H1 (cell line): ENCODE measurements around the gene GRIA3. TPM values are rescaled to one million over a fixed set of nuclear protein-coding genes. Genes with fewer than 3 reads are reported as not detected.
A peak's percentile ranks its signal among the peaks of the same experiment; 100 is the strongest.

ENCODE experiments used
- CTCF ChIA-PET: fragments of 300-600 bp; sonication (Branson Sonifier 250); formaldehyde crosslinking; loops from one replicate; lab custom pipeline; 2021; ENCODE audit not compliant: partially characterized antibody; lab: Charles Lee
- POLR2A ChIA-PET: fragments of 300-600 bp; sonication (Branson Sonifier 250); formaldehyde crosslinking; loops from one replicate; lab custom pipeline; 2021; ENCODE audit warnings: inconsistent platforms; ENCODE audit not compliant: partially characterized antibody; lab: Charles Lee
- DNase-seq, 2 experiments: peaks; one replicate each; pipeline versions ENCODE4 v3.0.0 to v3.0.0-alpha.2; 2010 to 2022; ENCODE audit warnings: low spot score in 2 of 2, low read depth in 1 of 2, mixed read lengths in 1 of 2
- FAIRE-seq: peaks from 2 replicates; lab custom pipeline; 2011; peaks lifted over from hg19 to GRCh38; lab: Jason Lieb, UNC
- H2AFZ ChIP-seq: 2 replicates; pipeline ENCODE4 v1.8.1; 2012; ENCODE audit warnings: low read length, inconsistent platforms
- H2AK5ac ChIP-seq: 2 replicates; pipeline ENCODE4 v1.6.1; 2013; ENCODE audit warnings: low read depth, low read length
- H2BK120ac ChIP-seq: replicated peaks from 2 replicates; pipeline ENCODE3; 2013; ENCODE audit warnings: low read depth, low read length, inconsistent platforms
- H2BK12ac ChIP-seq: 2 replicates; pipeline ENCODE4 v1.6.1; 2013; ENCODE audit warnings: low read depth, low read length
- H2BK15ac ChIP-seq: 2 replicates; pipeline ENCODE4 v1.6.1; 2013; ENCODE audit warnings: low read length
- H2BK20ac ChIP-seq: 2 replicates; pipeline ENCODE4 v1.6.1; 2013; ENCODE audit warnings: low read length
- H2BK5ac ChIP-seq: 2 replicates; pipeline ENCODE4 v1.6.1; 2013; ENCODE audit warnings: low read depth, low read length
- H3K14ac ChIP-seq: 2 replicates; pipeline ENCODE4 v1.6.1; 2013; ENCODE audit warnings: inconsistent platforms; ENCODE audit not compliant: insufficient read length
- H3K18ac ChIP-seq: 2 replicates; pipeline ENCODE4 v1.6.1; 2013; ENCODE audit warnings: low read length; ENCODE audit errors: extremely low read depth
- H3K23ac ChIP-seq: 2 replicates; pipeline ENCODE4 v1.6.1; 2013; ENCODE audit warnings: inconsistent platforms; ENCODE audit not compliant: insufficient read length
- H3K23me2 ChIP-seq: 2 replicates; pipeline ENCODE4 v1.6.1; 2013; ENCODE audit warnings: low read depth, low read length
- H3K27ac ChIP-seq: 2 replicates; pipeline ENCODE4 v1.6.1; 2011; ENCODE audit warnings: low read depth, low read length, inconsistent platforms
- H3K27me3 ChIP-seq, 4 experiments: replicated peaks in 1 of 4; 1 replicate in 1 of 4; 2 replicates in 3 of 4; pipeline versions ENCODE4 v1.6.1 to v1.8.1; 2011 to 2013; ENCODE audit warnings: low read length in 3 of 4, mild to moderate bottlenecking in 3 of 4, inconsistent platforms in 2 of 4, mixed read lengths in 2 of 4, moderate library complexity in 1 of 4; ENCODE audit not compliant: control insufficient read depth in 3 of 4, insufficient read depth in 3 of 4; ENCODE audit errors: extremely low read depth in 1 of 4
- H3K36me3 ChIP-seq, 4 experiments: 2 replicates each; pipeline versions ENCODE4 v1.6.1 to v1.8.1; 2011 to 2013; ENCODE audit warnings: mild to moderate bottlenecking in 4 of 4, low read length in 3 of 4, moderate library complexity in 2 of 4, control low read depth in 1 of 4, inconsistent platforms in 1 of 4; ENCODE audit not compliant: insufficient read depth in 4 of 4, control insufficient read depth in 2 of 4
- H3K4ac ChIP-seq: replicated peaks from 2 replicates; pipeline ENCODE3; 2013; ENCODE audit warnings: low read length, low read depth, mixed read lengths, inconsistent platforms; ENCODE audit not compliant: insufficient read length
- H3K4me1 ChIP-seq, 4 experiments: replicated peaks in 1 of 4; 1 replicate in 1 of 4; 2 replicates in 3 of 4; pipeline versions ENCODE4 v1.6.1 to v1.8.1; 2011 to 2013; ENCODE audit warnings: low read length in 3 of 4, inconsistent platforms in 2 of 4, mixed read lengths in 1 of 4; ENCODE audit not compliant: insufficient read depth in 4 of 4, control insufficient read depth in 3 of 4
- H3K4me2 ChIP-seq, 2 experiments: 2 replicates each; pipeline versions ENCODE4 v1.6.1 to v1.8.1; 2011 to 2013; ENCODE audit warnings: low read depth in 2 of 2, low read length in 2 of 2, control low read depth in 1 of 2, inconsistent platforms in 1 of 2, mild to moderate bottlenecking in 1 of 2; ENCODE audit not compliant: insufficient read depth in 1 of 2
- H3K4me3 ChIP-seq, 4 experiments: fragments of 200-600, 300-600 bp in 1 of 4; sonication (generic), shearing (Covaris generic), sonication (Bioruptor Twin) in 1 of 4; 2 replicates each; pipeline versions ENCODE4 v1.5.1 to v1.8.1; 2011 to 2016; ENCODE audit warnings: low read length in 4 of 4, low read depth in 3 of 4, control low read depth in 2 of 4, inconsistent platforms in 2 of 4, mild to moderate bottlenecking in 2 of 4, mixed read lengths in 1 of 4, moderate library complexity in 1 of 4; ENCODE audit not compliant: insufficient read depth in 2 of 4; ENCODE audit errors: extremely low read depth in 1 of 4
- H3K56ac ChIP-seq: replicated peaks from 2 replicates; pipeline ENCODE3; 2013; ENCODE audit warnings: low read depth, mild to moderate bottlenecking, mixed read lengths, low read length, inconsistent platforms; ENCODE audit not compliant: insufficient read length
- H3K79me1 ChIP-seq: 2 replicates; pipeline ENCODE4 v1.6.1; 2013; ENCODE audit warnings: low read depth, low read length, control low read depth
- H3K79me2 ChIP-seq, 2 experiments: 2 replicates each; pipeline versions ENCODE4 v1.6.1 to v1.8.1; 2012 to 2013; ENCODE audit warnings: low read length in 2 of 2, mild to moderate bottlenecking in 2 of 2, inconsistent platforms in 1 of 2; ENCODE audit not compliant: insufficient read depth in 2 of 2, control insufficient read depth in 1 of 2
- H3K9ac ChIP-seq, 4 experiments: replicated peaks in 1 of 4; 1 replicate in 1 of 4; 2 replicates in 3 of 4; pipeline versions ENCODE4 v1.6.1 to v1.8.1; 2011 to 2013; ENCODE audit warnings: low read depth in 3 of 4, low read length in 3 of 4, control low read depth in 2 of 4, mild to moderate bottlenecking in 2 of 4, moderate library complexity in 2 of 4, inconsistent platforms in 1 of 4; ENCODE audit errors: extremely low read depth in 1 of 4
- H3K9me3 ChIP-seq, 2 experiments: 2 replicates each; pipeline versions ENCODE4 v1.6.1 to v1.8.1; 2012 to 2013; ENCODE audit warnings: mild to moderate bottlenecking in 2 of 2, moderate library complexity in 2 of 2, control low read depth in 1 of 2, inconsistent platforms in 1 of 2, low read depth in 1 of 2, low read length in 1 of 2, mixed read lengths in 1 of 2; ENCODE audit not compliant: insufficient read depth in 2 of 2
- H4K20me1 ChIP-seq, 2 experiments: replicated peaks in 1 of 2; 2 replicates each; pipeline versions ENCODE3 to v1.8.1; 2011 to 2013; ENCODE audit warnings: inconsistent platforms in 2 of 2, low read length in 2 of 2, mild to moderate bottlenecking in 1 of 2; ENCODE audit not compliant: insufficient read depth in 2 of 2, control insufficient read depth in 1 of 2
- H4K5ac ChIP-seq: 2 replicates; pipeline ENCODE4 v1.6.1; 2013; ENCODE audit warnings: low read length, low read depth, mixed read lengths, inconsistent platforms; ENCODE audit not compliant: insufficient read length
- H4K8ac ChIP-seq: 2 replicates; pipeline ENCODE4 v1.8.0; 2013; ENCODE audit warnings: mild to moderate bottlenecking, moderate library complexity, low read length, inconsistent platforms; ENCODE audit not compliant: insufficient read depth; ENCODE audit errors: extremely low read depth
- H4K91ac ChIP-seq: replicated peaks from 2 replicates; pipeline ENCODE3; 2013; ENCODE audit warnings: low read length, mixed read lengths, inconsistent platforms; ENCODE audit not compliant: insufficient read length
- CBX5 ChIP-seq: fragments of 300-800, 300-1000 bp; sonication (generic); IDR thresholded peaks from 2 replicates; pipeline ENCODE4 v1.7.1; 2016; ENCODE audit warnings: antibody characterized with exemption, low read length, low read depth
- WGBS, 2 experiments: shearing (Covaris generic) in 1 of 2; methylation state at CpG; one replicate each; pipeline versions ENCODE4 v1.1.6 to v1.1.7; 2013 to 2015; ENCODE audit warnings: low lambda C conversion rate in 2 of 2, mixed read lengths in 2 of 2, inconsistent platforms in 1 of 2, low coverage in 1 of 2, missing lambda C conversion rate in 1 of 2; ENCODE audit not compliant: insufficient replicate concordance in 2 of 2, insufficient coverage in 1 of 2, insufficient read length in 1 of 2; ENCODE audit errors: extremely low coverage in 1 of 2, missing lambda C conversion rate in 1 of 2; 5-methylcytosine and 5-hydroxymethylcytosine counted together
- polyA plus RNA-seq, 7 experiments: library from polyadenylated mRNA; depleted of rRNA in 3 of 7; stranded (reverse) in 5 of 7; unstranded in 2 of 7; fragments of >200 nt in 5 of 7; fragments of 200-250 nt in 2 of 7; gene quantifications; 1 replicate in 5 of 7; 2 replicates in 1 of 7; 4 replicates in 1 of 7; pipeline versions ENCODE4 v1.2.1 to v1.2.3, GENCODE V29; 2011 to 2013; ENCODE audit warnings: missing spikeins in 2 of 7, mixed read lengths in 2 of 7
- total RNA-seq: library from RNA; stranded (reverse); fragmentation: NEBNext Ultra II Directional; extraction: Animal tissue kit (Norgen Biotek cat#: 25700); gene quantifications from 2 replicates; pipeline ENCODE4 v1.2.1, GENCODE V29; 2021
- TF ChIP-seq, protein P1 (sequence below), 3 experiments: IDR thresholded peaks; 1 replicate in 2 of 3; 2 replicates in 1 of 3; pipeline versions ENCODE4 v1.5.1 to v1.6.1; 2011; ENCODE audit warnings: low read length in 3 of 3, mild to moderate bottlenecking in 3 of 3, inconsistent platforms in 2 of 3, low read depth in 1 of 3, moderate library complexity in 1 of 3; ENCODE audit not compliant: insufficient read depth in 1 of 3; ENCODE audit errors: control extremely low read depth in 1 of 3

GRIA3 gene
- total and polyA plus RNA-seq, 2 of the 8 experiments (the other 6 are each of a cell fraction or from before 2014, with no cell fraction given), result 2.6 to 3.0 TPM

DNA sequence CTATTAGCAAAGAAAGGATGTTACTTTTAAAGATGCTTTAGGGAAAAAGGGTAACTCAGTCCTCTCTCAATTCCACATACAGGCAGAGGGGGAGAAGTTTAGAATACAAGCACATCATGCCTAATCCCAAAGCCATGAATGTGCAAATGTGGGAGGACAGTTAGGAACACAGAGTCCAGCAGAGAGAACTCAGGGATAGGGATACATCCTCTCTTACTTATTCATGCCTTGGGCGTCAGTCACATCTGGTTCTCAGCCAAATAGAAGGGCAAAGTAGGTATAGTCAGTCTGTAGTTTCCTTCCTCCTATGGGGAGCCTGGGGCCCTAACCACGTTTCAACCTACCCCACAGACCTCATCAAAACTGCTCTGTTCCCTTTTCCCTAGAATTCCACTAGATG is 87.8 kb downstream of the GRIA3 start:
- ChIA-PET POLR2A (no interaction called here), CTCF (interaction anchor here (1.0 kb wide), 1 partner anchor 9 kb away, joined by 3 read pairs; no protein-coding TSS in a partner anchor)
- Histone ChIP-seq H3K79me2 (no peaks in the 10 kb centered on the region), H3K14ac (no peak overlapping the region), H2BK20ac (no peak overlapping the region), H3K36me3 (no peaks in the 10 kb centered on the region), H4K8ac (no peak overlapping the region), H2BK15ac (no peak overlapping the region), H3K9ac (no peak overlapping the region), H3K56ac (no peak overlapping the region), H2BK5ac (no peak overlapping the region), H3K9me3 (no peaks in the 10 kb centered on the region), H3K23ac (no peak overlapping the region), H3K18ac (no peak overlapping the region), H2AK5ac (no peak overlapping the region), H3K79me1 (no peaks in the 10 kb centered on the region), H4K91ac (no peak overlapping the region), H4K20me1 (no peaks in the 10 kb centered on the region), H3K4ac (no peak overlapping the region), H3K4me1 (no peaks in the 10 kb centered on the region), H2BK12ac (no peak overlapping the region), H3K4me3 (no peak overlapping the region), H3K27me3 (no peaks in the 10 kb centered on the region), H3K4me2 (no peak overlapping the region), H3K27ac (no peak overlapping the region), H3K23me2 (no peaks in the 10 kb centered on the region), H2AFZ (no peak overlapping the region), H2BK120ac (no peak overlapping the region), H4K5ac (no peak overlapping the region)
- TF ChIP-seq, protein P1, sequence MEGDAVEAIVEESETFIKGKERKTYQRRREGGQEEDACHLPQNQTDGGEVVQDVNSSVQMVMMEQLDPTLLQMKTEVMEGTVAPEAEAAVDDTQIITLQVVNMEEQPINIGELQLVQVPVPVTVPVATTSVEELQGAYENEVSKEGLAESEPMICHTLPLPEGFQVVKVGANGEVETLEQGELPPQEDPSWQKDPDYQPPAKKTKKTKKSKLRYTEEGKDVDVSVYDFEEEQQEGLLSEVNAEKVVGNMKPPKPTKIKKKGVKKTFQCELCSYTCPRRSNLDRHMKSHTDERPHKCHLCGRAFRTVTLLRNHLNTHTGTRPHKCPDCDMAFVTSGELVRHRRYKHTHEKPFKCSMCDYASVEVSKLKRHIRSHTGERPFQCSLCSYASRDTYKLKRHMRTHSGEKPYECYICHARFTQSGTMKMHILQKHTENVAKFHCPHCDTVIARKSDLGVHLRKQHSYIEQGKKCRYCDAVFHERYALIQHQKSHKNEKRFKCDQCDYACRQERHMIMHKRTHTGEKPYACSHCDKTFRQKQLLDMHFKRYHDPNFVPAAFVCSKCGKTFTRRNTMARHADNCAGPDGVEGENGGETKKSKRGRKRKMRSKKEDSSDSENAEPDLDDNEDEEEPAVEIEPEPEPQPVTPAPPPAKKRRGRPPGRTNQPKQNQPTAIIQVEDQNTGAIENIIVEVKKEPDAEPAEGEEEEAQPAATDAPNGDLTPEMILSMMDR (IDR thresholded peaks at IDR 0.05; ENCODE audit: control extremely low read depth in 1 of 3, insufficient read depth in 1 of 3, low read depth in 1 of 3, low read length in 3 of 3), result no peak
- no peak for TF ChIP-seq CBX5
- WGBS, 2 experiments, result 89% methylated on average over 1 of the region's 2 CpGs; no CpG with 5 or more reads in 1 of the 2 experiments
- peak; percentile 63 for FAIRE-seq
- DNase-seq, result no peak
